HG02798 (cell line): Measurements from ENCODE around the gene ATP11A.

Experiments used
- ATAC-seq: cut with Tn5 transposase; IDR thresholded peaks from one replicate; pipeline ENCODE4 v1.9.1; 2021; ENCODE audit warnings: mild to moderate bottlenecking; ENCODE audit not compliant: unreplicated experiment, poor library complexity

Gene ATP11A

GRCh38 chr13:112910616-112911280, 220.9 kb downstream of the ATP11A start:
- no peak for ATAC-seq

- no peak for ATAC-seq
Measured at GRCh38 chr13:112911285-112911701, 221.5 kb downstream of the ATP11A start.

- ATAC-seq, result no peak
Measured at GRCh38 chr13:112911883-112912282, 222.0 kb downstream of the ATP11A start.

GRCh38 chr13:112912726-112913440, 223.0 kb downstream of the ATP11A start:
- ATAC-seq, result no peak

GRCh38 chr13:112916296-112916695, 226.5 kb downstream of the ATP11A start:
- no peak for ATAC-seq

GRCh38 chr13:112917056-112917664, 227.3 kb downstream of the ATP11A start:
- ATAC-seq, result no peak

- ATAC-seq, result no peak
Measured at GRCh38 chr13:112917737-112918136, 227.9 kb downstream of the ATP11A start.

GRCh38 chr13:112918266-112918665, 228.4 kb downstream of the ATP11A start:
- no peak for ATAC-seq

GRCh38 chr13:112918746-112919145, 228.9 kb downstream of the ATP11A start:
- ATAC-seq, result no peak

- ATAC-seq, result no peak
Measured at GRCh38 chr13:112923962-112924361, 234.1 kb downstream of the ATP11A start.

- ATAC-seq, result no peak
Measured at GRCh38 chr13:112924365-112924764, 234.5 kb downstream of the ATP11A start.

GRCh38 chr13:112926003-112926402, 236.2 kb downstream of the ATP11A start:
- ATAC-seq, result no peak

GRCh38 chr13:112926993-112927392, 237.2 kb downstream of the ATP11A start:
- ATAC-seq, result no peak

GRCh38 chr13:112928020-112928971, 238.5 kb downstream of the ATP11A start:
- ATAC-seq, result no peak

- no peak for ATAC-seq
Measured at GRCh38 chr13:112928972-112929782, 239.3 kb downstream of the ATP11A start.

GRCh38 chr13:112929783-112930055, 239.9 kb downstream of the ATP11A start:
- ATAC-seq, result no peak

GRCh38 chr13:112930192-112930591, 240.4 kb downstream of the ATP11A start:
- no peak for ATAC-seq

GRCh38 chr13:112931028-112931934, 241.4 kb downstream of the ATP11A start:
- ATAC-seq, result no peak

- ATAC-seq, result no peak
Measured at GRCh38 chr13:112932971-112933370, 243.1 kb downstream of the ATP11A start.
